ENCODE data around the gene MYOCOS. TPM values are rescaled to one million over a fixed set of nuclear protein-coding genes. Genes with fewer than 3 reads are reported as not detected.

MYOCOS gene
- total and polyA plus RNA-seq, 2 of the 4 experiments (the other 2 are of a cell fraction) = not detected

GRCh38 chr1:171611306-171611705 is 10.7 kb upstream of the MYOCOS start:
- Histone ChIP-seq H2AK5ac (ENCODE audit: low read depth, low read length) (no peak overlapping the region), H2AK9ac (replicated peaks; ENCODE audit: low read depth, low read length, poor library complexity) (no peak overlapping the region), H3K27ac (ENCODE audit: insufficient read depth, low read length) (no peak overlapping the region), H4K8ac (ENCODE audit: low read depth in 2 of 2, low read length in 2 of 2) (no peak overlapping the region), H3K9me1 (ENCODE audit: insufficient read depth, low read length) (no peaks in the 10 kb centered on the region), H3K9ac (ENCODE audit: low read depth, low read length) (no peak overlapping the region), H2BK20ac (ENCODE audit: low read depth, low read length) (no peak overlapping the region), H2BK15ac (ENCODE audit: low read depth, low read length) (no peak overlapping the region), H3K9me3 (ENCODE audit: control insufficient read depth, insufficient read depth, low read length) (no peaks in the 10 kb centered on the region), H3K27me3 (ENCODE audit: control insufficient read depth, insufficient read depth, low read length) (no peaks in the 10 kb centered on the region), H2BK120ac (ENCODE audit: low read depth, low read length) (no peak overlapping the region), H3K79me1 (ENCODE audit: low read depth in 1 of 2, low read length in 2 of 2) (no peaks in the 10 kb centered on the region), H3K4me1 (ENCODE audit: control insufficient read depth, insufficient read depth, low read length) (no peaks in the 10 kb centered on the region), H3K4me3 (ENCODE audit: insufficient read depth, low read depth, low read length) (no peak overlapping the region), H2AFZ (replicated peaks; ENCODE audit: low read length, poor library complexity) (no peak overlapping the region), H3K4ac (ENCODE audit: low read depth, low read length) (no peak overlapping the region), H2BK5ac (ENCODE audit: low read depth, low read length, poor library complexity, severe bottlenecking) (no peak overlapping the region), H3K23ac (ENCODE audit: low read depth, low read length) (no peak overlapping the region), H4K20me1 (ENCODE audit: insufficient read depth, low read length) (no peaks in the 10 kb centered on the region), H3K18ac (ENCODE audit: low read depth, low read length) (no peak overlapping the region), H3K56ac (ENCODE audit: extremely low read depth, insufficient read depth, low read length) (no peak overlapping the region), H4K5ac (ENCODE audit: low read depth, low read length) (no peak overlapping the region), H3K4me2 (ENCODE audit: low read depth, low read length) (no peak overlapping the region), H4K91ac (ENCODE audit: insufficient read depth, low read depth, low read length) (no peak overlapping the region), H3K14ac (replicated peaks; ENCODE audit: low read depth, low read length) (no peak overlapping the region), H3K36me3 (ENCODE audit: control insufficient read depth, insufficient read depth, low read length) (no peaks in the 10 kb centered on the region)
- in situ Hi-C loops (cut with MboI; ENCODE audit: low sequenced_read_pairs) = no loop called here
- ChIA-PET CTCF (no interaction called here), POLR2A (ENCODE audit: unreplicated experiment) (no interaction called here)
- dilution Hi-C loops (cut with HindIII; ENCODE audit: low sequenced_read_pairs, unreplicated experiment) = no loop called here
- BruUV-seq (replicated peaks) = no TSS peak
- 63% methylated on average over 1 of the region's 2 CpGs; no CpG with 5 or more reads in 1 of the 2 experiments for WGBS, 2 experiments (ENCODE audit: extremely low coverage in 2 of 2, insufficient read length in 1 of 2)
- ATAC-seq (ENCODE audit: low read depth) (no peak), DNase-seq (peak; percentile 38)
- TF ChIP-seq POLR2A (IDR thresholded peaks at IDR 0.05; ENCODE audit: low read depth, low read length) (no peak), MXI1 (IDR thresholded peaks at IDR 0.05; ENCODE audit: borderline replicate concordance, low read depth, low read length) (no peak), SMC3 (IDR thresholded peaks at IDR 0.05; ENCODE audit: low read depth, low read length) (no peak), RFX5 (IDR thresholded peaks at IDR 0.05; ENCODE audit: low read depth, low read length) (no peak), NFE2L2 (IDR thresholded peaks at IDR 0.05; ENCODE audit: low read depth, low read length) (no peak), MAZ (IDR thresholded peaks at IDR 0.05; ENCODE audit: borderline replicate concordance, low read depth, low read length) (no peak), RCOR1 (IDR thresholded peaks at IDR 0.05; ENCODE audit: insufficient replicate concordance, low read length) (no peak), CEBPB (IDR thresholded peaks at IDR 0.05; ENCODE audit: low read depth, low read length) (no peak), CHD1 (IDR thresholded peaks at IDR 0.05; ENCODE audit: low read depth, low read length) (no peak), RAD21 (IDR thresholded peaks at IDR 0.05; ENCODE audit: low read length) (no peak), FOS (IDR thresholded peaks at IDR 0.05; ENCODE audit: low read depth, low read length) (no peak), MAFK (IDR thresholded peaks at IDR 0.05; ENCODE audit: low read depth, low read length) (no peak), BHLHE40 (IDR thresholded peaks at IDR 0.05; ENCODE audit: low read depth, low read length) (no peak)
- TF ChIP-seq, protein P1, sequence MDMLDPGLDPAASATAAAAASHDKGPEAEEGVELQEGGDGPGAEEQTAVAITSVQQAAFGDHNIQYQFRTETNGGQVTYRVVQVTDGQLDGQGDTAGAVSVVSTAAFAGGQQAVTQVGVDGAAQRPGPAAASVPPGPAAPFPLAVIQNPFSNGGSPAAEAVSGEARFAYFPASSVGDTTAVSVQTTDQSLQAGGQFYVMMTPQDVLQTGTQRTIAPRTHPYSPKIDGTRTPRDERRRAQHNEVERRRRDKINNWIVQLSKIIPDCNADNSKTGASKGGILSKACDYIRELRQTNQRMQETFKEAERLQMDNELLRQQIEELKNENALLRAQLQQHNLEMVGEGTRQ (IDR thresholded peaks at IDR 0.05; ENCODE audit: low read depth, low read length) = no peak
- TF ChIP-seq, protein P2, sequence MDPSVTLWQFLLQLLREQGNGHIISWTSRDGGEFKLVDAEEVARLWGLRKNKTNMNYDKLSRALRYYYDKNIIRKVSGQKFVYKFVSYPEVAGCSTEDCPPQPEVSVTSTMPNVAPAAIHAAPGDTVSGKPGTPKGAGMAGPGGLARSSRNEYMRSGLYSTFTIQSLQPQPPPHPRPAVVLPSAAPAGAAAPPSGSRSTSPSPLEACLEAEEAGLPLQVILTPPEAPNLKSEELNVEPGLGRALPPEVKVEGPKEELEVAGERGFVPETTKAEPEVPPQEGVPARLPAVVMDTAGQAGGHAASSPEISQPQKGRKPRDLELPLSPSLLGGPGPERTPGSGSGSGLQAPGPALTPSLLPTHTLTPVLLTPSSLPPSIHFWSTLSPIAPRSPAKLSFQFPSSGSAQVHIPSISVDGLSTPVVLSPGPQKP (IDR thresholded peaks at IDR 0.05; ENCODE audit: borderline replicate concordance, low read depth, low read length) = no peak
- TF ChIP-seq, protein P3, sequence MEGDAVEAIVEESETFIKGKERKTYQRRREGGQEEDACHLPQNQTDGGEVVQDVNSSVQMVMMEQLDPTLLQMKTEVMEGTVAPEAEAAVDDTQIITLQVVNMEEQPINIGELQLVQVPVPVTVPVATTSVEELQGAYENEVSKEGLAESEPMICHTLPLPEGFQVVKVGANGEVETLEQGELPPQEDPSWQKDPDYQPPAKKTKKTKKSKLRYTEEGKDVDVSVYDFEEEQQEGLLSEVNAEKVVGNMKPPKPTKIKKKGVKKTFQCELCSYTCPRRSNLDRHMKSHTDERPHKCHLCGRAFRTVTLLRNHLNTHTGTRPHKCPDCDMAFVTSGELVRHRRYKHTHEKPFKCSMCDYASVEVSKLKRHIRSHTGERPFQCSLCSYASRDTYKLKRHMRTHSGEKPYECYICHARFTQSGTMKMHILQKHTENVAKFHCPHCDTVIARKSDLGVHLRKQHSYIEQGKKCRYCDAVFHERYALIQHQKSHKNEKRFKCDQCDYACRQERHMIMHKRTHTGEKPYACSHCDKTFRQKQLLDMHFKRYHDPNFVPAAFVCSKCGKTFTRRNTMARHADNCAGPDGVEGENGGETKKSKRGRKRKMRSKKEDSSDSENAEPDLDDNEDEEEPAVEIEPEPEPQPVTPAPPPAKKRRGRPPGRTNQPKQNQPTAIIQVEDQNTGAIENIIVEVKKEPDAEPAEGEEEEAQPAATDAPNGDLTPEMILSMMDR (conservative IDR thresholded peaks at IDR 0.05; ENCODE audit: low read depth, low read length) = no peak
- intact Hi-C loops (cut with micrococcal nuclease) = no loop called here

Measured in IMR-90 (cell line).